K562 (cell line): ENCODE data around the gene CDKN2D. TPM values are rescaled to one million over a fixed set of nuclear protein-coding genes. Genes with fewer than 3 reads are reported as not detected.

ENCODE experiments used
- ATAC-seq: fragments of 200-7000 bp; cut with Tn5 transposase; 3 replicates; pipeline ENCODE4 v1.9.1; 2020; ENCODE audit warnings: moderate library complexity
- BruUV-seq: library from RNA; stranded (reverse); fragments of 400-500 nt; replicated peaks from 2 replicates; lab custom pipeline; 2021; lab: Mats Ljungman, UMichigan
- CTCF ChIA-PET: fragments of 300-600 bp; formaldehyde crosslinking; extraction: SDS; loops from one replicate; lab custom pipeline; 2021; ENCODE audit warnings: low intra/inter-chr PET ratio; lab: Yijun Ruan, JAX
- POLR2A ChIA-PET: fragments of 300-600, 350-650 bp; sonication (Branson Sonifier 250); formaldehyde crosslinking; extraction: SDS; loops from one replicate; lab custom pipeline; 2021; ENCODE audit warnings: antibody characterized with exemption, inconsistent platforms; lab: Yijun Ruan, JAX
- DNase-seq, 4 experiments: peaks; one replicate each; pipeline versions ENCODE4 v3.0.0 to v3.0.0-alpha.2; 2011 to 2018; ENCODE audit warnings: low spot score in 3 of 4, mixed read lengths in 3 of 4; ENCODE audit errors: extremely low read depth in 1 of 4
- FAIRE-seq: peaks from 2 replicates; lab custom pipeline; 2011; peaks lifted over from hg19 to GRCh38; lab: Jason Lieb, UNC
- H2AFZ ChIP-seq: 2 replicates; pipeline ENCODE4 v1.6.0; 2011; ENCODE audit warnings: low read depth, low read length, control low read depth, inconsistent platforms
- H3K27ac ChIP-seq: fragments of 200-600 bp; 3 replicates; pipeline ENCODE4 v1.8.0; 2011; ENCODE audit warnings: low read depth, mild to moderate bottlenecking, control low read depth, inconsistent platforms, low read length, moderate library complexity, mixed read lengths; ENCODE audit errors: extremely low read depth
- H3K27me3 ChIP-seq, 2 experiments: fragments of 300-600 bp in 1 of 2; 2 replicates in 1 of 2; 3 replicates in 1 of 2; pipeline versions ENCODE4 v1.6.0 to v1.8.0; 2011; ENCODE audit warnings: inconsistent platforms in 2 of 2, low read length in 2 of 2, mild to moderate bottlenecking in 1 of 2, mixed read lengths in 1 of 2, moderate library complexity in 1 of 2; ENCODE audit not compliant: control insufficient read depth in 2 of 2, insufficient read depth in 2 of 2
- H3K36me3 ChIP-seq: fragments of 300-600 bp; 3 replicates; pipeline ENCODE4 v1.8.0; 2011; ENCODE audit warnings: mild to moderate bottlenecking, low read length, inconsistent platforms; ENCODE audit not compliant: control insufficient read depth, insufficient read depth
- H3K4me1 ChIP-seq, 2 experiments: fragments of 200-600 bp in 1 of 2; replicated peaks in 1 of 2; 2 replicates in 1 of 2; 3 replicates in 1 of 2; pipeline versions ENCODE4 v1.5.1 to v1.8.0; 2011; ENCODE audit warnings: inconsistent platforms in 2 of 2, low read length in 2 of 2, mild to moderate bottlenecking in 1 of 2, mixed read lengths in 1 of 2, moderate library complexity in 1 of 2; ENCODE audit not compliant: control insufficient read depth in 2 of 2, insufficient read depth in 2 of 2
- H3K4me2 ChIP-seq: 2 replicates; pipeline ENCODE4 v1.6.1; 2011; ENCODE audit warnings: low read length, control low read depth, inconsistent platforms, mixed read lengths; ENCODE audit not compliant: insufficient read depth
- H3K4me3 ChIP-seq: fragments of 200-600 bp; sonication (generic), shearing (Covaris generic); 2 replicates; pipeline ENCODE4 v1.5.1; 2016; ENCODE audit warnings: control low read depth, inconsistent platforms
- H3K79me2 ChIP-seq: fragments of 200-600 bp; 3 replicates; pipeline ENCODE4 v1.8.0; 2011; ENCODE audit warnings: low read length, inconsistent platforms; ENCODE audit not compliant: control insufficient read depth, insufficient read depth
- H3K9ac ChIP-seq, 2 experiments: 2 replicates each; pipeline versions ENCODE4 v1.6.0 to v1.6.1; 2011; ENCODE audit warnings: low read depth in 2 of 2, low read length in 2 of 2, control low read depth in 1 of 2, inconsistent platforms in 1 of 2, mild to moderate bottlenecking in 1 of 2, mixed read lengths in 1 of 2; ENCODE audit not compliant: insufficient read depth in 1 of 2
- H3K9me1 ChIP-seq: one replicate; pipeline ENCODE4 v1.6.0; 2011; ENCODE audit warnings: inconsistent platforms, mild to moderate bottlenecking, low read length, moderate library complexity; ENCODE audit not compliant: control insufficient read depth, insufficient read depth
- H3K9me3 ChIP-seq: replicated peaks from 2 replicates; pipeline ENCODE4 v1.5.1; 2011; ENCODE audit warnings: low read depth, low read length, inconsistent platforms; ENCODE audit not compliant: control insufficient read depth, insufficient read depth
- H4K20me1 ChIP-seq: replicated peaks from 2 replicates; pipeline ENCODE4 v1.6.1; 2011; ENCODE audit warnings: low read length, inconsistent platforms, mixed read lengths; ENCODE audit not compliant: control insufficient read depth, insufficient read depth
- CHD1 ChIP-seq: fragments of 200-600 bp; sonication (generic); IDR thresholded peaks from one replicate; pipeline ENCODE4 v1.6.1; 2012; ENCODE audit warnings: mild to moderate bottlenecking, moderate library complexity, low read length, inconsistent platforms
- GTF2F1 ChIP-seq: IDR thresholded peaks from 2 replicates; pipeline ENCODE4 v1.6.1; 2011; ENCODE audit warnings: low read depth, low read length, improper control_type of control experiment
- MIER1 ChIP-seq: fragments of 450-650 bp; IDR thresholded peaks from 2 replicates; pipeline ENCODE4 v1.6.1; 2016; ENCODE audit warnings: antibody characterized with exemption, mild to moderate bottlenecking, low read depth
- ZNF146 ChIP-seq: IDR thresholded peaks from one replicate; pipeline ENCODE4 v1.6.1; 2018; ENCODE audit warnings: missing compliant biosample characterization; ENCODE audit not compliant: unreplicated experiment
- ZNF766 ChIP-seq: fragments of 200-800 bp; sonication (Bioruptor generic); conservative IDR thresholded peaks from 2 replicates; pipeline ENCODE4 v1.6.1; 2016; ENCODE audit warnings: missing genetic modification characterization, missing compliant biosample characterization
- WGBS: fragments of 100-300 bp; shearing (Covaris generic); methylation state at CpG from one replicate; pipeline ENCODE4 v1.1.6; 2016; ENCODE audit warnings: low coverage, mixed read lengths; ENCODE audit not compliant: insufficient coverage; ENCODE audit errors: missing lambda C conversion rate; 5-methylcytosine and 5-hydroxymethylcytosine counted together
- in situ Hi-C: fragments of 300-500 bp; cut with MboI; formaldehyde crosslinking; loops from 4 replicates; pipeline ENCODE4 v1.15.0; 2018; ENCODE audit warnings: inconsistent platforms, mixed read lengths
- intact Hi-C: fragments of 100-400 bp; cut with micrococcal nuclease; formaldehyde crosslinking; loops from 2 replicates; pipeline ENCODE4 v1.14.2; 2022
- polyA plus RNA-seq, 8 experiments: library from polyadenylated mRNA; depleted of rRNA in 4 of 8; stranded (reverse) in 5 of 8; unstranded in 3 of 8; fragments of >200 nt; fragmentation: Nextera tagmentation in 2 of 8; fragmentation: Illumina TruSeq in 1 of 8; extraction: Ambion mirVana in 2 of 8; extraction: Trizol in 1 of 8; gene quantifications; 2 replicates each; pipeline versions ENCODE4 v1.2.1 to v1.2.3, GENCODE V29; 2011 to 2014; ENCODE audit warnings: inconsistent platforms in 1 of 8, missing spikeins in 1 of 8
- total RNA-seq, 7 experiments: library from RNA; depleted of rRNA in 6 of 7; stranded (reverse); fragments of >200 nt in 6 of 7; fragmentation: Illumina TruSeq in 2 of 7; extraction: Trizol in 2 of 7; gene quantifications; 2 replicates each; pipeline versions ENCODE4 v1.2.1 to v1.2.3, GENCODE V29; 2011 to 2021; ENCODE audit warnings: low replicate concordance in 1 of 7
- TF ChIP-seq, protein P1 (sequence below): fragments of 450-650 bp; IDR thresholded peaks from 2 replicates; pipeline ENCODE4 v1.6.1; 2016; ENCODE audit warnings: borderline replicate concordance
- TF ChIP-seq, protein P2 (sequence below): fragments of 450-650 bp; IDR thresholded peaks from 2 replicates; pipeline ENCODE4 v1.6.1; 2016; ENCODE audit warnings: missing biosample characterization, missing genetic modification characterization

CDKN2D gene
- total and polyA plus RNA-seq, 9 of the 15 experiments (the other 6 are each of a cell fraction or from before 2014, with no cell fraction given): 0.41 to 8.2 (median 3.7) TPM

DNA sequence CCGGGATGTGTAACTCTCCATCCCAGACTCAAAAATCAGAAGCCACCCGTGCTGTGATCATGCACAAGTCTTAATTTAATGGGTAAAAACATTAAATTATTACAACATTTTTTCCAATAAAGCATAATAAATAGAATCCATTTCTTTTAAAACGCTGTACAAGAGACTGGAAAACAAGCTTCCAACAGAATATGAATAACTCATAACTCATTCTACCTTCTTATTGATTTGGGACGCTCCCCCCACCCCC, 2.4 kb downstream of the CDKN2D start:
- intact Hi-C loops (loop anchor here (5.0 kb wide), 2 partner anchors 86 to 89 kb away; partner anchors contain the start of gene ILF3), in situ Hi-C loops (no loop called here)
- ChIA-PET CTCF (interaction anchor here (2.1 kb wide), 1 partner anchor 25 kb away, joined by 4 read pairs; no protein-coding TSS in a partner anchor), POLR2A (interaction anchor here (0.7 to 2.1 kb wide), 5 partner anchors 11 to 68 kb away, joined by 3 to 14 read pairs (median 3); no protein-coding TSS in a partner anchor)
- DNase-seq: no peak
- Histone ChIP-seq H3K79me2 (peaks cover 28% of the 10 kb centered on the region), H2AFZ (0 out of 2 replicates have a peak overlapping the region, but pooled peaks have one; percentile 15), H3K9ac (peak overlapping the region; percentile 9 to 79; a peak in 3 of 4 replicates), H4K20me1 (no peaks in the 10 kb centered on the region), H3K36me3 (peaks cover 22% of the 10 kb centered on the region; the same call in 2 of the 3 replicates), H3K4me2 (peak overlapping the region; percentile 79), H3K4me1 (peaks cover 29 to 49% of the 10 kb centered on the region in 2 experiments), H3K27ac (peak overlapping the region; percentile 14), H3K27me3 (no peaks in the 10 kb centered on the region), H3K9me1 (no peaks in the 10 kb centered on the region), H3K4me3 (peak overlapping the region; percentile 83), H3K9me3 (no peaks in the 10 kb centered on the region)
- no peak for ATAC-seq
- no peak for FAIRE-seq
- BruUV-seq: no TSS peak
- WGBS: 4% methylated on average over 4 of the region's 4 CpGs
- TF ChIP-seq ZNF146 (CRISPR knock-in tag) (no peak), MIER1 (0 out of 2 replicates have a peak, but pooled peaks have one; percentile 52), ZNF766 (CRISPR knock-in tag) (0 out of 2 replicates have a peak, but pooled peaks have one; percentile 5), CHD1 (no peak), GTF2F1 (no peak)
- TF ChIP-seq, protein P1, sequence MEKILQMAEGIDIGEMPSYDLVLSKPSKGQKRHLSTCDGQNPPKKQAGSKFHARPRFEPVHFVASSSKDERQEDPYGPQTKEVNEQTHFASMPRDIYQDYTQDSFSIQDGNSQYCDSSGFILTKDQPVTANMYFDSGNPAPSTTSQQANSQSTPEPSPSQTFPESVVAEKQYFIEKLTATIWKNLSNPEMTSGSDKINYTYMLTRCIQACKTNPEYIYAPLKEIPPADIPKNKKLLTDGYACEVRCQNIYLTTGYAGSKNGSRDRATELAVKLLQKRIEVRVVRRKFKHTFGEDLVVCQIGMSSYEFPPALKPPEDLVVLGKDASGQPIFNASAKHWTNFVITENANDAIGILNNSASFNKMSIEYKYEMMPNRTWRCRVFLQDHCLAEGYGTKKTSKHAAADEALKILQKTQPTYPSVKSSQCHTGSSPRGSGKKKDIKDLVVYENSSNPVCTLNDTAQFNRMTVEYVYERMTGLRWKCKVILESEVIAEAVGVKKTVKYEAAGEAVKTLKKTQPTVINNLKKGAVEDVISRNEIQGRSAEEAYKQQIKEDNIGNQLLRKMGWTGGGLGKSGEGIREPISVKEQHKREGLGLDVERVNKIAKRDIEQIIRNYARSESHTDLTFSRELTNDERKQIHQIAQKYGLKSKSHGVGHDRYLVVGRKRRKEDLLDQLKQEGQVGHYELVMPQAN: 0 out of 2 replicates have a peak, but pooled peaks have one; percentile 1
- TF ChIP-seq, protein P2, sequence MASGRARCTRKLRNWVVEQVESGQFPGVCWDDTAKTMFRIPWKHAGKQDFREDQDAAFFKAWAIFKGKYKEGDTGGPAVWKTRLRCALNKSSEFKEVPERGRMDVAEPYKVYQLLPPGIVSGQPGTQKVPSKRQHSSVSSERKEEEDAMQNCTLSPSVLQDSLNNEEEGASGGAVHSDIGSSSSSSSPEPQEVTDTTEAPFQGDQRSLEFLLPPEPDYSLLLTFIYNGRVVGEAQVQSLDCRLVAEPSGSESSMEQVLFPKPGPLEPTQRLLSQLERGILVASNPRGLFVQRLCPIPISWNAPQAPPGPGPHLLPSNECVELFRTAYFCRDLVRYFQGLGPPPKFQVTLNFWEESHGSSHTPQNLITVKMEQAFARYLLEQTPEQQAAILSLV (tag): no peak
